HG02885 (cell line): ENCODE results near the gene DMWD.

ENCODE experiments used
- ATAC-seq: cut with Tn5 transposase; IDR thresholded peaks from one replicate; pipeline ENCODE4 v1.9.1; 2021; ENCODE audit warnings: mild to moderate bottlenecking; ENCODE audit not compliant: unreplicated experiment, poor library complexity

The DMWD gene

DNA sequence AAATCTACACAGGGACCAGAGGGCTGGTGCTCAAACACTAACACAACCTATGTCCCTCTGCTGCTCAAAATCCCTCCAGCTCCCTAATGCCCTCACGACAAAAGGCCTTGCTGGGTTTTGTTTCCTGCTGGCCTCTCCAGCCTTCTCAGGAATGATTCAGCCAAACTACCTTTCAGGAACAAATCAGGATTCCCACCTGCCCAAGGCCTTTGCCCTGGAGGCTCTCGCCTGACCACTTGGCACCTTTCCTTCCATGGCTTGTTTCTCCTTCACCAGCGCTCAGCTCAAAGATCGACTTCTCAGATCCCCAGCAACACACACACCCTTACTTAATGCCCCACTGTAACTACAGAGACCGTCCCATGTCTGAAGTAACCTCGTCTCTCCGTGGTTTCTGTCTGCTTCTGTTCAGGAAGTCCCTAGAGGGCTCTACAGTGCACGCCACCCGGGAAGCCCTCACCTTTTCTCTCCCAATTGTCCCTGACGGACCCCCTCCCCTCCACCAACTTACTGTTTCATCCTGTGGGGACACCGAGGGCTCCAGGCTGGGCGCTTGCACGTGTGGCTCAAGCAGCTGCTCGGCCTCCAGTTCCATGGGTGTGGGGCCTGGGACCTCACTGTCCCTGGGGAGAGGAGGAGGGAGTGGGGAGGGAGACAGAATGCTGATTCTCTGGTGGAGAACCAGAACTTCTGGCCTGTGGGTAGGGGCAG, 20.4 kb downstream of the DMWD start:
- no peak for ATAC-seq

DNA sequence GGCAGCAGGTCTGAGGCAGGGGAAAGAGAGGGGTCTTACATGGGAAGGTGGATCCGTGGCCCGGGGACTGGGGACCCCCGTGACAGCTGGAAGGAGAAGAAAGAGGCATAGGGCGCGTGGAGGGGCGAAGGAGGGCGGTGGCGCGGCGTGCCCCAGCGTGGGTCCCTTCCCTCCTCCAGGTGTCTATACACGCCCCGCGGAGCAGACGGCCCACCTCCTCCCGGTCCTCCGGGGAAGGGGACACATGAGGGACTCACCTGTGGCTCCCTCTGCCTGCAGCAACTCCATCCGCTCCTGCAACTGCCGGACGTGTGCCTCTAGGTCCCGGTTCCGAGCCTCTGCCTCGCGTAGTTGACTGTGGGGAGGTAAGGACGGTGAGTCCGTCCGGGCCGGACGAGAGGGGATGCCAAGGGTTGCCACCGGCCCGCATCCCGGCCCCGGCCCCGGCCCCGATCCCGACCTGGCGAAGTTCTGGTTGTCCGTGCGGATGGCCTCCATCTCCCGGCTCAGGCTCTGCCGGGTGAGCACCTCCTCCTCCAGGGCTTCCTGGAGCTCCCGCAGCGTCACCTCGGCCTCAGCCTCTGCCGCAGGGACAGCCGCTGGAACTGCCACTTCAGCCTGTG, 21.2 kb downstream of the DMWD start:
- no peak for ATAC-seq

DNA sequence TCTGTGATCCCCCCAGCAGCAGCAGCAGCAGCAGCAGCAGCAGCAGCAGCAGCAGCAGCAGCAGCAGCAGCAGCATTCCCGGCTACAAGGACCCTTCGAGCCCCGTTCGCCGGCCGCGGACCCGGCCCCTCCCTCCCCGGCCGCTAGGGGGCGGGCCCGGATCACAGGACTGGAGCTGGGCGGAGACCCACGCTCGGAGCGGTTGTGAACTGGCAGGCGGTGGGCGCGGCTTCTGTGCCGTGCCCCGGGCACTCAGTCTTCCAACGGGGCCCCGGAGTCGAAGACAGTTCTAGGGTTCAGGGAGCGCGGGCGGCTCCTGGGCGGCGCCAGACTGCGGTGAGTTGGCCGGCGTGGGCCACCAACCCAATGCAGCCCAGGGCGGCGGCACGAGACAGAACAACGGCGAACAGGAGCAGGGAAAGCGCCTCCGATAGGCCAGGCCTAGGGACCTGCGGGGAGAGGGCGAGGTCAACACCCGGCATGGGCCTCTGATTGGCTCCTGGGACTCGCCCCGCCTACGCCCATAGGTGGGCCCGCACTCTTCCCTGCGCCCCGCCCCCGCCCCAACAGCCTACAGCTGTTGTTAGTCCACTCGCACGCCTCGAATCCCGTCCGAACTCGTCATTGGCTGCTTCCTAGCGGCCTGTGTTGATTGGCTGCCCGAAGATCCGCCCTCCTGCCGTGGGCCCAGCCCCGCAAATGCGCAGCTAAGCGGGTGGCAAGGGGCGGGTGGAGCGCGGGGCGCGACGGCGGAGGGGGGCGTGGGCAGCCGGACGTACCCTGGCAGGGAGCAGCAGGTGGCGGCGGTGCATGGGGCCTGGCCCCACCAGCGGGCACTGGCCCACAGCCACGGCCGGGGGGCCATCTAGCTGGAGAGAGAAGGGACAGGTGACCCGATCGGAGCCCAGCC, 22.2 kb downstream of the DMWD start:
- peak; percentile 57 for ATAC-seq

GRCh38 chr19:45769821-45770191, 22.8 kb downstream of the DMWD start:
- no peak for ATAC-seq

- peak; percentile 65 for ATAC-seq
Observed at GRCh38 chr19:45768984-45769782, 23.5 kb downstream of the DMWD start, which contains the start of gene SIX5. TSS of gene SIX5 (minus strand) at chr19:45769252. CDS start at chr19:45768844, 408 bp downstream.

DNA sequence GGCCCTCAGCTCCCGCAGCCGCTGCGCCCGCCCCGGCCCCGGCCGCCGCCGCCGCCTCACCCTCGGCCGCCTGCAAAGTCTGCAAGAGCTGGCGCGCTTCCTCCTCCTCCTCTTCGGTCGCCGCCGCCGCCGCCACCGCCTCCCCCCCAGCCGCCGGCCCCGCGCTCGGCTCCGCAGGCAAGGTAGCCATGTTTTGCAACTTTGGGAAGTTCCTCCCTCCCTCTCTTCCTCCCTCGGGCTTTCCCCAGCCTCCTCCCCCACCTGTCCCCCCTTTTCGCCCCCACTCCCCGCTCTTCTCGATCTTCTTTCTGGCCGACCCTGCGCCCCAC, 24.0 kb downstream of the DMWD start:
- no peak for ATAC-seq

GRCh38 chr19:45767881-45768654, 24.6 kb downstream of the DMWD start:
- ATAC-seq = no peak

DNA sequence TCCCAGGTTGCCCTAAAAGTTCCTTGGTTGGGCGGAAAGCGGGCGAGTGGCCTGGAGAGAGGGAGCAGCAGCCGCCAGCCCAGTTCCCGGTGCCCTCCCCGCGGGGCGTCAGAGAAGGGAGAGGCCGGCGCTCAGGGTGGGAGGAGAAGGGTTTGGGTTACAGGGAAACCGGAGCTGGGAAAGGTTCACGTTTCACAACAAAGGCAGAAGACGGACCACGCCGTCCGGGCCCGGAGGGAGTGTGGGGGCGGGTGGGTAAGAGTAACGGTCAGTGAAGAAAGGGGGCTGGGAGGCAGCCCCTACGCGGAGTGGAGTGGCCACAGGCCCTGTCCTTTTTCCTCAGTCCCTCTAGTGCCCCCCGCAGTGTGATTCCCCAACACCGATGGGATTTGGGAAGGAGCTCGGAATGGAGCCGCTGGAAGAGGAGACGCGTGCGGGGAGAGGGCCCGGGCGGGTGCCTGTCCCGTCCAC, 25.2 kb downstream of the DMWD start:
- no peak for ATAC-seq

DNA sequence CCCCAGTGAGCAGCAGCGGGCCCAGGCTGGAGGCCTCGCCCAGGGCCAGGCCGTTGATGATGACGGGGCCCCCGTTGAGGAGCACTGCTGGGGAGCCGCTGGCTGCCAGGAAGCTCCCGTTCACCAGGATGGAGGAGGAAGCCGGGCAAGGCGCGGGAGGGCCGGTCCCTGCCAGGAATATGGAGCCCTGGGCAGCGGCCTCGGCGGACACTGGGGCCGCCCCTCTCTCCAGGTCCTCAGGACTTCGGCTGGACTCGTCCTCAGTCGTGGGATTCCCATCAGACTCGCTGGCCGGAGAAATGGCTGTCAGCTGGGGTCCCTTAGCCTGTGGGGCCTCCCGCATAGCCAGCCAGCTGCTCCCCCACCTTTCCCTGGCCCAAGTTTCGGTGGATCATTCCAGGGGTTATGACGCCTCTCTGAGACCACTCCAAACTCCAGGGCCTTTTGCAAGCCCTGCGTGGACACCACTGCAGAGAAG, 25.7 kb downstream of the DMWD start:
- ATAC-seq = no peak

DNA sequence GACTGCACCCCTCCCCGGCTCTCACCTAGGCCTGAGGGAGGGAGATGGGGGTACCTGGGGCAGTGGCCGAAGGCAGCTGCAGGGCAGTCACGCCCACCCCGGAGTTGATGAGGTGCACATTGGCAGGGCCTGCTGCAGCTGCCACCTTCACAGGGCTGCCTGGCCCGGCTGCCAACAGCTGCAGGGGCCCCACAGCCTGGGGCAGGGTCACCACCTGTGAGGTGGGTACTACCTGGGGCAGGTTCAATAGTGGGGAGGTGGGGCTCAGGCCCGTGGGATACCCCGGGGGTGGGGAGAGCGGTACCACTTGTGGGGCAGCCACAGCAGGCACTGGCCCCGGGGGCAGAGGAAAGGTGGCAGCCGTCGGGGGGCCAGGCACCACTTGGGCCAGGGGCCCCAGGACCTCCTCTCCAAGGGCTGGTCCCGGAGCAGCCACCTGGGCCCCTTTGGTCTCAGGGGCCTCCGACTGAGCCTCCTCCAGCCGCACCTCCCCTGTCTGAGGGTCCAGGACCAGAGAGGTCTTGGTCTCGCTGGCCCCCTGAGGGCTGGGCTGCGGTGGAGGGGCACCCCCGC, 26.3 kb downstream of the DMWD start:
- no peak for ATAC-seq

GRCh38 chr19:45765702-45766295, 26.8 kb downstream of the DMWD start:
- ATAC-seq = no peak

DNA sequence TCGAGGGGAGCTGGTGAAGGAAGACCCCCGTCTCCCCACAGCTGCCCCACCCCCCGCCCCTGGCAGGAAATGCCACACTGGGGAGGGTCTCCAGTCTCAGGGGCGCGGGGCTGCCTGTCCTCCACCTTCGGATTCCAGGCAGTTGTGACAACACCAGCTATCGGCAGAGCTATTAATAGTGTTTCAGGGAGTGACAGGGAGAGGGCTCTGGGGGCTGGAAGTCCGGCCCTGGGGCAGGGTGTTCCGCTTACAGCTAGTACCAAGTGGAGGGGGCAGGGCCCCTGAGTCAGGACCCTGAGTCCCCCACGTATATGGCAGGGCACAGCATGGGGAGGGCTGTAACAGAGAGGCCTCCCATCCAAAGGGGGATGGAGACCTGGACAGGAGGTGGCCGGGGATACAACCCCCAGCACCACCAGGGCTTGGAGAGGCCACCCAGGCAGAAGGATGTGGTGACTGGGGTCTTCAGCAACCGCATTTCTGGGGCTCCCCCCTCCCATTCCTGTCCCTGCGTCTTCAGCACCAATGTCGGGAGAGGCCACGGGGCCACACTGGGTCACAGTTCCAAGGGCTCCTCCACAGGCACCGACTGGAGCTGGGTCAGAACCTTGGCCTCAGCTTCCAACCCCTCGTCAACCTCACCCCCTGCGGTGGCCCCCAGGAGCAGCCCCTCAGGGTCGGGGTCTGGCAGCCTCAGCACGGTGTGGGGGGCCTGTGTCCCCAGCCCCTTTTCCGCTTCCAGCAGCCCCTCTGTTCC, 27.5 kb downstream of the DMWD start:
- no peak for ATAC-seq

DNA sequence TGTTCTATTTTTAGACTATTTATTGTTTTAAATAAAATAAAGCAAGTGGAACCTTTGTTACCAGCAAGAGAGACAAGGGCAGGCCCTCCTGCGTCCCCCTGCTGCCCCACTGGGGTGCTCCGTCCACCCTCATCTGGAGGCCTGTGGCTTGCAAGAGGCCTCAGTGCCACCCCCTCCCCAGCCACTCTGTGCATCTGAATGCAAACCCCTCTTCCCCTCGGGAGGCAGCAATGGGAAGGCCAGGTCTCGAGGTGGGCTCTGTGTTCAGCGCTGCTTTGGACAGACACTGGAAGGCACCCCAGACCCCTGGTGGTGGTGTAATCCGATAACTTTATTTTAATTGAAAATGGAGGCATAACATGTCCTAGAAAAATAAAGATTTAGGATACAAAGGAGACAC, 28.2 kb downstream of the DMWD start:
- ATAC-seq = no peak

DNA sequence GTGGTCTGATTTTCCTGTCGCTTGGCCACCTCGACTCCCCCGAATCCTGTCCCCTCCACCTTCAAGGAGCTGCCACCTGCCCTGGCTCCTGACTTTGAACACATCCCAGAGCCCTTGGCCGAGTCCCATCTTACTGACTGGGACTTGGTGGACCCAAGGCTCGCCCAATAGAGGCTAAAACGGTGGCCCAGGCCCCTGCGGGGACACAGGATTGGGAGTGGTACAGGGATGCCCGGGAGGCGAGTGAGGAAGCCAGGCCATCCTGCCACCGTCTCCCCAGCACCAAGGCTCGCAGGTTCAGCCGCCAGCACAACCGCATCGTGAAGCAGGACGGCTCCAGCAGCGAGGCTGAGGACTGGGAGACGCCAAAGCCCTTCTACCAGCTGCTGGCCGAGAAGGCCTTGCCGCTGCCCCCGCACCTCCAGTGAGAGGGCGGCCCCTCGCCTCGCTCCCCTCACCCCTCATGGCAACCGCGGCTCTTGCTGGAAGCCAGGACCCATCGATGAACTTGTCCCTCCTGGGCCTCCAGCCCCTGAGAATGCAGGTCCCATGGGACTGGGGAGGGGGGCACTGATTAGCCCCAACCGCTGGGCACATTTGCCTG, 28.9 kb downstream of the DMWD start:
- no peak for ATAC-seq

DNA sequence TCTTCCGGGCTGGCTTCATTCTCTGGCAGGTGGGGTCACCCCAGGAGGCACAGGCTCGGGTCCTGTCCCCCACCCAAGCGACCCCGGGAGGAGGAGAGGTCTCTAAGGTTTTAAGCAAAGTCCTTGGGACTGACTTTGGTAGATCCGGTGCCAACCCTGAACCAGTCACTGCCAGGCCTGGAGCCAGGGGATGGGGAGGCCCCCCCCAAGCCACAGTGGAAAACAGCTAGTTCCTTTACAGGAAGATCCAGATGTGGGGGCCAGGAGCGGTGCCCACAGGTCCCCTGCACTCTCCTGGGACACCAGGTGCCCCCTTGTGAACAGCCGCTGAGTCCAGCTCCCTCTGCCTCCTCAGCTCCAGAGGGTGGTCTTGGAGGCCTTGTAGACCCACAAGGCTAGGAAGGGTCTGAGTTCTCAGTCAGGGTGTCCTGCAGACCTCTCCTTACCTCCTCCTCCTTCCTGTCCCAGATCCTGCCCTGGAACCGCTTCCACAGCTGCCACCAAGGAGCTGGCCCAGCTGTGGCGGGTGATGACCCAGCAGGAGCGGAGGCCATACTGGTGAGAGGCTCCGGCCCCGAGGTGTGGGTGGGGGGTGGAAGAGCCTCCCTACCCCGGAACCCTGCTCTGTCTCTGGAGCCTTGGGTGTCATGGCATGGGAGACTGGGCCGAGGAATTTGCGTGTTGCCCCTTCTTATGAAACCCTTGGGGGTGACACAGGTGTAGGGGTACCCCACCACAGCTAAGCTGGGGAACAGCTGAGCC, 29.6 kb downstream of the DMWD start:
- ATAC-seq = no peak

GRCh38 chr19:45761714-45762113, 30.9 kb downstream of the DMWD start:
- ATAC-seq = no peak

DNA sequence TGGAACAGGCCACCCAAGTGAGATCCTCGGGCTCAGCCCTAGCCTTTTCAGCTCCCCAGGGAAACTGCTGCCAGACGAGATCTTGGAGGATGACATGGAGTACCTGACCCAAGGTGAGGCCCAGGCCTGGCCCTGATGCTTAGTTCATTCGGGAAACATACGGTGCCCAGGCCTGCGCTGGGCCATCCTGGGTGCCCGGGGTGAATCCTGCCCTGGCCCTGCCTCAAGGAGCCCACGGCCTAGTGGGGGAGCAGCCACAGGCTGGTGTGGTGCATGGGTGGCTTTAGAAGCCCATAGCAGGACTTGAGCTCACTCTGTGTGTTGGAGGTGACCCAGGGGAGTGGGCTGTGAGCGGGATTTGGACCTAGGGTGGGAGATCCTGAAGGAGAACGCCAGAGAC, 33.7 kb downstream of the DMWD start:
- ATAC-seq = no peak
